Hematopoietic multipotent progenitor cell treated with erythropoietin and hydrocortisone succinate and interleukin-3 and kit ligand, for 6 days (in vitro differentiated cells): ENCODE measurements around the gene MAP4K5.

Experiments used
- DNase-seq: peaks from one replicate; pipeline ENCODE4 v3.0.0-alpha.2; 2015

MAP4K5 gene

GRCh38 chr14:50475460-50475859 lies 56.9 kb downstream of the MAP4K5 start:
- no peak for DNase-seq

GRCh38 chr14:50471838-50472465 lies 60.4 kb downstream of the MAP4K5 start:
- no peak for DNase-seq

- no peak for DNase-seq
Observed at GRCh38 chr14:50469982-50470381, 62.4 kb downstream of the MAP4K5 start.

GRCh38 chr14:50462111-50462510 lies 70.3 kb downstream of the MAP4K5 start:
- DNase-seq, result peak; percentile 23

GRCh38 chr14:50453869-50454268 lies 78.5 kb downstream of the MAP4K5 start:
- DNase-seq, result no peak

- peak; percentile 22 for DNase-seq
Observed at GRCh38 chr14:50452979-50453705, 79.2 kb downstream of the MAP4K5 start.

- no peak for DNase-seq
Observed at GRCh38 chr14:50452296-50452695, 80.1 kb downstream of the MAP4K5 start.

GRCh38 chr14:50451854-50452253 lies 80.5 kb downstream of the MAP4K5 start:
- no peak for DNase-seq

- no peak for DNase-seq
Observed at GRCh38 chr14:50447461-50447860, 84.9 kb downstream of the MAP4K5 start.

- no peak for DNase-seq
Observed at GRCh38 chr14:50434528-50434927, 97.8 kb downstream of the MAP4K5 start.

- no peak for DNase-seq
Observed at GRCh38 chr14:50432131-50432530, 100.2 kb downstream of the MAP4K5 start.

GRCh38 chr14:50425816-50426215 lies 106.6 kb downstream of the MAP4K5 start:
- DNase-seq, result peak; percentile 30

- DNase-seq, result no peak
Observed at GRCh38 chr14:50425105-50425504, 107.3 kb downstream of the MAP4K5 start.

- no peak for DNase-seq
Observed at GRCh38 chr14:50423529-50423928, 108.8 kb downstream of the MAP4K5 start.

GRCh38 chr14:50421499-50421898 lies 110.9 kb downstream of the MAP4K5 start:
- DNase-seq, result no peak

- no peak for DNase-seq
Observed at GRCh38 chr14:50417853-50418252, 114.5 kb downstream of the MAP4K5 start.

GRCh38 chr14:50410921-50411320 lies 121.4 kb downstream of the MAP4K5 start:
- DNase-seq, result no peak

- no peak for DNase-seq
Observed at GRCh38 chr14:50410071-50410470, 122.3 kb downstream of the MAP4K5 start.

GRCh38 chr14:50407111-50407812 lies 125.1 kb downstream of the MAP4K5 start:
- no peak for DNase-seq

- no peak for DNase-seq
Observed at GRCh38 chr14:50403419-50403818, 128.9 kb downstream of the MAP4K5 start.

- DNase-seq, result no peak
Observed at GRCh38 chr14:50402965-50403364, 129.4 kb downstream of the MAP4K5 start.

- DNase-seq, result no peak
Observed at GRCh38 chr14:50400461-50400860, 131.9 kb downstream of the MAP4K5 start.

GRCh38 chr14:50399251-50400032 lies 132.9 kb downstream of the MAP4K5 start:
- DNase-seq, result peak; percentile 75
